Natural killer cell (primary cell): ENCODE results near the gene APBA2. TPM values are rescaled to one million over a fixed set of nuclear protein-coding genes. Genes with fewer than 3 reads are reported as not detected.

Source experiments
- ATAC-seq, 3 donors: fragments of 150-1000 bp in 2 of 3; fragments of 200-7000 bp in 1 of 3; cut with Tn5 transposase; 1 replicate in 1 of 3; 2 replicates in 2 of 3; pipeline ENCODE4 v1.10.0; 2021; ENCODE audit warnings: mild to moderate bottlenecking in 2 of 3, moderate library complexity in 2 of 3
- DNase-seq, 2 donors: peaks; one replicate each; pipeline versions ENCODE4 v3.0.0 to v3.0.0-alpha.2; 2013 to 2021; ENCODE audit warnings: mixed read lengths in 1 of 2
- H3K27ac ChIP-seq: one replicate; pipeline ENCODE4 v1.5.1; 2013; ENCODE audit warnings: mild to moderate bottlenecking, low read length
- H3K27me3 ChIP-seq: one replicate; pipeline ENCODE4 v1.6.1; 2013; ENCODE audit warnings: low read length; ENCODE audit not compliant: control insufficient read depth, insufficient read depth
- H3K36me3 ChIP-seq: one replicate; pipeline ENCODE4 v1.6.1; 2013; ENCODE audit warnings: low read length; ENCODE audit not compliant: control insufficient read depth, insufficient read depth
- H3K4me1 ChIP-seq: one replicate; pipeline ENCODE4 v1.6.1; 2013; ENCODE audit warnings: low read length; ENCODE audit not compliant: control insufficient read depth, insufficient read depth
- H3K4me3 ChIP-seq: one replicate; pipeline ENCODE4 v1.5.1; 2013; ENCODE audit warnings: low read length
- H3K9me3 ChIP-seq: one replicate; pipeline ENCODE4 v1.6.1; 2013; ENCODE audit warnings: low read length; ENCODE audit not compliant: control insufficient read depth, insufficient read depth
- H3K27ac Mint-ChIP-seq, 2 donors: one replicate each; pipeline ENCODE4 v1.8.0; 2022; ENCODE audit warnings: mild to moderate bottlenecking in 2 of 2, mixed read lengths in 2 of 2, moderate library complexity in 1 of 2
- H3K27me3 Mint-ChIP-seq, 2 donors: one replicate each; pipeline ENCODE4 v1.8.0; 2022; ENCODE audit warnings: low read depth in 2 of 2, mixed read lengths in 2 of 2
- H3K36me3 Mint-ChIP-seq: one replicate; pipeline ENCODE4 v1.8.0; 2022; ENCODE audit warnings: mixed read lengths
- H3K4me1 Mint-ChIP-seq, 2 donors: one replicate each; pipeline ENCODE4 v1.8.0; 2022; ENCODE audit warnings: mixed read lengths in 2 of 2
- H3K4me3 Mint-ChIP-seq: one replicate; pipeline ENCODE4 v1.8.0; 2022; ENCODE audit warnings: mild to moderate bottlenecking, moderate library complexity, mixed read lengths
- H3K9me3 Mint-ChIP-seq, 2 donors: one replicate each; pipeline ENCODE4 v1.8.0; 2022; ENCODE audit warnings: mixed read lengths in 2 of 2
- CTCF ChIP-seq: fragments of 200-600 bp; IDR thresholded peaks from one replicate; pipeline ENCODE4 v1.8.0; 2022; ENCODE audit warnings: antibody characterized with exemption
- WGBS: methylation state at CpG from one replicate; pipeline ENCODE4 v1.1.7; 2013; ENCODE audit warnings: missing lambda C conversion rate; ENCODE audit not compliant: insufficient coverage; 5-methylcytosine and 5-hydroxymethylcytosine counted together
- intact Hi-C: fragments of 100-400 bp; cut with micrococcal nuclease; formaldehyde crosslinking; loops from one replicate; pipeline ENCODE4 v1.14.2; 2022
- total RNA-seq, 4 donors: library from RNA; stranded (reverse); fragments of 120-200 nt in 1 of 4; gene quantifications; one replicate each; pipeline versions ENCODE4 v1.2.3 to v1.2.4, GENCODE V29; 2013 to 2022

Gene APBA2
- total RNA-seq, 3 donors from 2014 or later (not counting 1 experiment from before 2014, with no cell fraction given) = 96.4 to 119 (median 97.9) TPM

GRCh38 chr15:28957606-28958498, 72.1 kb downstream of the APBA2 start:
- intact Hi-C loops = loop anchor here (5.0 kb wide), 1 partner anchor 34 kb away; no protein-coding TSS in a partner anchor
- H3K27ac ChIP-seq = peak overlapping the region; percentile 37

GRCh38 chr15:28959326-28959725, 73.6 kb downstream of the APBA2 start:
- no peaks in the 10 kb centered on the region for H3K27me3 ChIP-seq
- ATAC-seq (no peak), DNase-seq (no peak)
- WGBS = 92% methylated on average over 7 of the region's 7 CpGs
- H3K4me3 Mint-ChIP-seq = no peak overlapping the region
- H3K9me3 ChIP-seq = no peaks in the 10 kb centered on the region
- intact Hi-C loops = loop anchor here (5.0 kb wide), 1 partner anchor 33 kb away; no protein-coding TSS in a partner anchor
- no peak overlapping the region for H3K27ac ChIP-seq
- H3K36me3 Mint-ChIP-seq = no peaks in the 10 kb centered on the region
- H3K9me3 Mint-ChIP-seq = no peaks in the 10 kb centered on the region
- H3K4me1 ChIP-seq = peaks cover 42% of the 10 kb centered on the region
- H3K4me1 Mint-ChIP-seq = peaks cover 65 to 66% of the 10 kb centered on the region in 2 donors
- H3K27ac Mint-ChIP-seq = peak overlapping the region; percentile 94 to 95
- TF ChIP-seq CTCF = no peak
- H3K27me3 Mint-ChIP-seq = no peaks in the 10 kb centered on the region
- H3K4me3 ChIP-seq = no peak overlapping the region
- H3K36me3 ChIP-seq = no peaks in the 10 kb centered on the region

More at GRCh38 chr15:28957606-28958498, 72.1 kb downstream of the APBA2 start:
- no peaks in the 10 kb centered on the region for H3K9me3 ChIP-seq
- DNase-seq = no peak
- no peak for TF ChIP-seq CTCF
- H3K27me3 Mint-ChIP-seq = no peaks in the 10 kb centered on the region
- H3K4me3 Mint-ChIP-seq = peak overlapping the region; percentile 86
- H3K4me3 ChIP-seq = no peak overlapping the region
- H3K4me1 ChIP-seq = peaks cover 57% of the 10 kb centered on the region
- WGBS = 74% methylated on average over 18 of the region's 18 CpGs
- peak in 1 of 3 donors; percentile 21 for ATAC-seq
- no peaks in the 10 kb centered on the region for H3K9me3 Mint-ChIP-seq
- H3K4me1 Mint-ChIP-seq = peaks cover 73 to 75% of the 10 kb centered on the region in 2 donors
- no peaks in the 10 kb centered on the region for H3K36me3 Mint-ChIP-seq
- no peaks in the 10 kb centered on the region for H3K36me3 ChIP-seq
- peak overlapping the region; percentile 94 to 95 for H3K27ac Mint-ChIP-seq
- H3K27me3 ChIP-seq = no peaks in the 10 kb centered on the region

GRCh38 chr15:28960979-28961378, 75.2 kb downstream of the APBA2 start:
- H3K9me3 Mint-ChIP-seq = no peaks in the 10 kb centered on the region
- no peaks in the 10 kb centered on the region for H3K36me3 ChIP-seq
- H3K27me3 Mint-ChIP-seq = no peaks in the 10 kb centered on the region
- H3K27me3 ChIP-seq = no peaks in the 10 kb centered on the region
- H3K4me3 Mint-ChIP-seq = no peak overlapping the region
- TF ChIP-seq CTCF = no peak
- no peak for DNase-seq
- peak overlapping the region in 1 of 2 donors; percentile 16 for H3K27ac Mint-ChIP-seq
- H3K9me3 ChIP-seq = no peaks in the 10 kb centered on the region
- H3K4me1 Mint-ChIP-seq = peaks cover 55 to 58% of the 10 kb centered on the region in 2 donors
- intact Hi-C loops = no loop called here
- ATAC-seq = no peak
- H3K27ac ChIP-seq = no peak overlapping the region
- peaks cover 25% of the 10 kb centered on the region for H3K4me1 ChIP-seq
- no peak overlapping the region for H3K4me3 ChIP-seq
- WGBS = 88% methylated on average over 8 of the region's 9 CpGs
- H3K36me3 Mint-ChIP-seq = no peaks in the 10 kb centered on the region
